Glutamatergic neuron (in vitro differentiated cells): ENCODE measurements around the gene KIF13A. TPM values are rescaled to one million over a fixed set of nuclear protein-coding genes. Genes with fewer than 3 reads are reported as not detected.
A peak's percentile ranks its signal among the peaks of the same experiment; 100 is the strongest.
"Not testable (repeated sequence)": the region's sequence is repeated elsewhere in the genome, so short reads cannot be mapped to it uniquely, and the experiment has no call there.

ENCODE experiments used
- DNase-seq: peaks from one replicate; pipeline ENCODE4 v3.0.0; 2022
- H3K27ac Mint-ChIP-seq: one replicate; pipeline ENCODE4 v1.8.0; 2020; ENCODE audit warnings: mild to moderate bottlenecking, mixed read lengths, inconsistent platforms; ENCODE audit not compliant: unreplicated experiment
- H3K27me3 Mint-ChIP-seq: one replicate; pipeline ENCODE4 v1.8.0; 2020; ENCODE audit warnings: mild to moderate bottlenecking, moderate library complexity, mixed read lengths, inconsistent platforms; ENCODE audit not compliant: unreplicated experiment
- H3K36me3 Mint-ChIP-seq: one replicate; pipeline ENCODE4 v1.8.0; 2020; ENCODE audit warnings: mild to moderate bottlenecking, mixed read lengths, inconsistent platforms; ENCODE audit not compliant: unreplicated experiment
- H3K4me1 Mint-ChIP-seq: one replicate; pipeline ENCODE4 v1.8.0; 2020; ENCODE audit warnings: mild to moderate bottlenecking, low read depth, mixed read lengths, inconsistent platforms; ENCODE audit not compliant: unreplicated experiment
- H3K4me3 Mint-ChIP-seq: one replicate; pipeline ENCODE4 v1.8.0; 2020; ENCODE audit warnings: mild to moderate bottlenecking, mixed read lengths, inconsistent platforms; ENCODE audit not compliant: unreplicated experiment
- H3K9me3 Mint-ChIP-seq: one replicate; pipeline ENCODE4 v1.8.0; 2020; ENCODE audit warnings: mild to moderate bottlenecking, moderate library complexity, mixed read lengths, inconsistent platforms; ENCODE audit not compliant: unreplicated experiment
- total RNA-seq: library from RNA; stranded (reverse); fragmentation: NEBNext Ultra II Directional; extraction: Animal tissue kit (Norgen Biotek cat#: 25700); gene quantifications from one replicate; pipeline ENCODE4 v1.2.1, GENCODE V29; 2021; ENCODE audit not compliant: unreplicated experiment
- TF ChIP-seq, protein P1 (sequence below): fragments of 200-600 bp; sonication (generic); IDR thresholded peaks from one replicate; pipeline ENCODE4 v1.5.0; 2021; ENCODE audit not compliant: partially characterized antibody, unreplicated experiment

KIF13A gene
- total RNA-seq, 1 donor from 2014 or later = 26.7 TPM

DNA sequence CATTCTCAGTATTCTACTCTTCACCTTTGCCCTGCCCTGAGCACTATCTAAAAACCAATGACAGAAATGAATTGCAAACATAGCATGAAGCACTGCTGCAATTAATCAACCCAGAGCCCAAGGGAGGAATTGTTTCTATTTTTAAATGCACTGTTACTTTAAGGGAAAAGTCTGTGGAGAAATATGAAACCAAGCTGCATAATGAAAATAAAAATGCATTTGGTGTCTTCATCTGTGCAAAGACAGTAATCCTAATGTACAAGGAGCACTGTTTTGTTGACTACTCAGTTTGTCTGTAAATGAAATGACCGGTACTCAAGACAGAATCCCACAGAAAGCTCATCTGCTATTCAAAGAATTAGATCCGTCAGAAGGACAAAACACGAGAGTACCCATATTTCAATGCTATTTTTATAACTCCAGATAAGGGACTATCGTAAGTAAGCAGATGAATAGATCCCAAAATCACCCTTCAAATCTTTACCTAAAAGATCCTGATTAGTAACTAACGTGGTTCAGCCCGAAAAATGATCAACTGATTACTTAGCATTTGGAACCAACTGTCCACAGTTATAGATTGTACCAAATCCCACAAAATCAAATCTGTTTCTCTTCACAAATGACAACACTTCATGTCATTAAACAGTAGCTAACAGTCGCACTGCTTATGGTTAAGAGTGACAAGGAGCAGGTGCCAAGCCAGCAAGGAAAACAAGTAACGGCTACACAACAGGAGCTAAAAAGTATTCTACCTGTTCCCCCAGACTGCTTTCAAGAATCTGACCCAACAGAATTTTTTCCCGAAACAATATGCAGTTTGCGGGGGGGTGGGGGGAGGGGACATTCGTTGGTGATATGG is 2.4 kb downstream of the KIF13A start:
- DNase-seq = no peak
- H3K4me3 Mint-ChIP-seq = peak overlapping the region; percentile 71
- peaks cover 6% of the 10 kb centered on the region for H3K27me3 Mint-ChIP-seq
- no peak overlapping the region for H3K27ac Mint-ChIP-seq
- peaks cover 10% of the 10 kb centered on the region for H3K9me3 Mint-ChIP-seq
- TF ChIP-seq, protein P1, sequence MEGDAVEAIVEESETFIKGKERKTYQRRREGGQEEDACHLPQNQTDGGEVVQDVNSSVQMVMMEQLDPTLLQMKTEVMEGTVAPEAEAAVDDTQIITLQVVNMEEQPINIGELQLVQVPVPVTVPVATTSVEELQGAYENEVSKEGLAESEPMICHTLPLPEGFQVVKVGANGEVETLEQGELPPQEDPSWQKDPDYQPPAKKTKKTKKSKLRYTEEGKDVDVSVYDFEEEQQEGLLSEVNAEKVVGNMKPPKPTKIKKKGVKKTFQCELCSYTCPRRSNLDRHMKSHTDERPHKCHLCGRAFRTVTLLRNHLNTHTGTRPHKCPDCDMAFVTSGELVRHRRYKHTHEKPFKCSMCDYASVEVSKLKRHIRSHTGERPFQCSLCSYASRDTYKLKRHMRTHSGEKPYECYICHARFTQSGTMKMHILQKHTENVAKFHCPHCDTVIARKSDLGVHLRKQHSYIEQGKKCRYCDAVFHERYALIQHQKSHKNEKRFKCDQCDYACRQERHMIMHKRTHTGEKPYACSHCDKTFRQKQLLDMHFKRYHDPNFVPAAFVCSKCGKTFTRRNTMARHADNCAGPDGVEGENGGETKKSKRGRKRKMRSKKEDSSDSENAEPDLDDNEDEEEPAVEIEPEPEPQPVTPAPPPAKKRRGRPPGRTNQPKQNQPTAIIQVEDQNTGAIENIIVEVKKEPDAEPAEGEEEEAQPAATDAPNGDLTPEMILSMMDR = no peak
- H3K4me1 Mint-ChIP-seq = peaks cover 21% of the 10 kb centered on the region
- no peaks in the 10 kb centered on the region for H3K36me3 Mint-ChIP-seq

DNA sequence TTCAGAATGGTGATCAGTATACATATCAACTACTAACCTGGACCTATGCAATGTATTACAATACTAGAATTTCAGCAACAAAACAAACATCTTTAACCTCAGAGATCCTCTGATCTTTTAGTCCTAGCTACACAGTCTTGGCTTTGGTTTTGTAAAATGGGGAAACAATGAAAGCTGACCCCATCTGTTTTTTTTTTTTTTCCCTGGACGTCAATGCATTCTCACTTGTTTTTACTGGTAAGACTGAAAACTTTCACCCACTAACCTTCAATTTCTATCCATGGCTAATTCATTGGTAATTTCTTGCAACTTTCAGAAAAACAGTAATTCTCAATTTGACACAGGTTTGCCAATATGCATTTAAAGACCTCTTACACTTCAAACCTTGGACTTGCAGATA is 3.0 kb downstream of the KIF13A start:
- Mint-ChIP-seq H3K27me3 (peaks cover 6% of the 10 kb centered on the region), H3K9me3 (peaks cover 10% of the 10 kb centered on the region), H3K36me3 (no peaks in the 10 kb centered on the region), H3K4me3 (peak overlapping the region; percentile 22), H3K4me1 (peaks cover 21% of the 10 kb centered on the region), H3K27ac (no peak overlapping the region)
- DNase-seq = no peak
- TF ChIP-seq, protein P1 = no peak

DNA sequence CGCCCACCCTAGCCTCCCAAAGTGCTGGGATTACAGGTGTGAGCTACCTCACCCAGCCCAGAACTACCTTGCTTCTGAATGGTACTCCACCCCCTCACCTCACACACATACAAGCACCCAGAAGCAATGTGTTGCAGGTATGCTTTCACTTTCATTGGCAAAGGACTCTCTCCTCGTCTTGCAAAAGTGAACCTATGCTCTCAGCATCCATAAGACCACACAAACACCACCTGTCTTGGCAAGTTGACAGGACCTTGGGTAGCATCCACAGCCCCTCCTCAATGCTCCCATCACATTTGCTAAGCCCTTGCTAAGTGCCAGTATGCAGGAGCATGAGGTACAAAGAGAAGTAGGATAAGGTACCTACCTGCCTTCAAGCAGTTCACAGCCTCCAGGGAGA is 3.7 kb downstream of the KIF13A start:
- Mint-ChIP-seq H3K27me3 (peaks cover 6% of the 10 kb centered on the region), H3K4me3 (no peak overlapping the region), H3K27ac (no peak overlapping the region), H3K36me3 (no peaks in the 10 kb centered on the region), H3K9me3 (peaks cover 8% of the 10 kb centered on the region), H3K4me1 (peaks cover 21% of the 10 kb centered on the region)
- TF ChIP-seq, protein P1 = no peak
- DNase-seq = no peak

DNA sequence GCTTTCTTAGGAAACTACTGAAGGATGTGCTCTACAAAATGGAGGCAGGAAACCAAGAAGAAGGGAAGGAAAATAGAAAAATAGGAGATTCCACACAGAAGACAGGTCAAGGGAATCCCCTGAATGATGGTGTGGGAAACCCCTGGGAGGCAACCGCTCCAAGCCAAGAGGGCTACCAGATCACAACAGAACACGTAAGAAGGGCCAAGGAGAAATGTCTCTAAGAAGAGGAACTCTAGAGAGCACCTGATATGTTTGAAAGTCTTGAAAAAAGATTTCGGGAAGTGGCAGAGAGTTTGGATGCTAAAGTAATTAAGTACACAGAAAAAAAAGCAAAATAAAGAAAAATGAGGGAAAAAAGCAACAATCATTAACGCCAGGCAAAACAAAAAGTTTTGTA is 7.1 kb downstream of the KIF13A start:
- H3K4me1 Mint-ChIP-seq = peaks cover 11% of the 10 kb centered on the region
- H3K27me3 Mint-ChIP-seq = no peaks in the 10 kb centered on the region
- no peak overlapping the region for H3K4me3 Mint-ChIP-seq

DNA sequence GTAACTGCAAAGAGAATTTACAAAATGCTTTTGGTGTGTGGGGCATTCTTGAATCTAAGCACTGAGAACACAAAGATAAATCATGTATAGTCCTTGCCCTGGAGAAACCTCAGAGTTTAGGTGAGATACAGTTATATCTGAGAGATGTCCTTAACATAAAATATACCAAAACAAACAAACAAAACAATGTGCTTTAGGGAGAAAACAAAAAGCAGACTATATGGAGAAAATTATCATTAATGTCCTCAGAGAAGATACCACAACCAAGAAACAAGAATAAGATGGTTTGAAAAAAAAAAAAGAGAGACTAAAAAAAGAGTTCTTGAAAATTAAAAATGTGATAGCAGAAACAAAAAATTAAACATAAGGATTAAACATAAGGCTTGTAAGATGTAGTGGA is 8.0 kb downstream of the KIF13A start:
- TF ChIP-seq, protein P1 = no peak
- Mint-ChIP-seq H3K4me3 (no peak overlapping the region), H3K27me3 (no peaks in the 10 kb centered on the region), H3K4me1 (peaks cover 9% of the 10 kb centered on the region), H3K36me3 (no peaks in the 10 kb centered on the region), H3K9me3 (no peaks in the 10 kb centered on the region), H3K27ac (no peak overlapping the region)
- DNase-seq = no peak

More for the DNA sequence above, 7.1 kb downstream of the KIF13A start:
- TF ChIP-seq, protein P1 = no peak
- no peaks in the 10 kb centered on the region for H3K9me3 Mint-ChIP-seq
- no peaks in the 10 kb centered on the region for H3K36me3 Mint-ChIP-seq
- no peak for DNase-seq
- H3K27ac Mint-ChIP-seq = no peak overlapping the region

DNA sequence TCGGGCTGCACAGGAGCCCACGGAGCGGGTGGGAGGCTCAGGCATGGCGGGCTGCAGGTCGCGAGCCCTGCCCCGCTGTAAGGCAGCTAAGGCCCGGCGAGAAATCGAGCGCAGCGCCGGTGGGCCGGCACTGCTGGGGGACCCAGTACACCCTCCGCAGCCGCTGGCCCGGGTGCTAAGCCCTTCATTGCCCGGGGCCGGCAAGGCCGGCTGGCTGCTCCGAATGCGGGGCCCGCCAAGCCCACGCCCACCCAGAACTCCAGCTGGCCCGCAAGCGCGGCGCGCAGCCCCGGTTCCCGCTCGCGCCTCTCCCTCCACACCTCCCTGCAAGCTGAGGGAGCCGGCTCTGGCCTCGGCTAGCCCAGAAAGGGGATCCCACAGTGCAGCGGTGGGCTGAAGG is 11.2 kb downstream of the KIF13A start:
- not testable (repeated sequence) for H3K27ac Mint-ChIP-seq, DNase-seq, H3K9me3 Mint-ChIP-seq, H3K27me3 Mint-ChIP-seq, H3K4me3 Mint-ChIP-seq, H3K36me3 Mint-ChIP-seq
- H3K4me1 Mint-ChIP-seq = peaks cover 17% of the 10 kb centered on the region
